ENCODE results near the gene TMEM191C.
"Not testable (repeated sequence)": the region's sequence is repeated elsewhere in the genome, so short reads cannot be mapped to it uniquely, and the experiment has no call there.

DNA sequence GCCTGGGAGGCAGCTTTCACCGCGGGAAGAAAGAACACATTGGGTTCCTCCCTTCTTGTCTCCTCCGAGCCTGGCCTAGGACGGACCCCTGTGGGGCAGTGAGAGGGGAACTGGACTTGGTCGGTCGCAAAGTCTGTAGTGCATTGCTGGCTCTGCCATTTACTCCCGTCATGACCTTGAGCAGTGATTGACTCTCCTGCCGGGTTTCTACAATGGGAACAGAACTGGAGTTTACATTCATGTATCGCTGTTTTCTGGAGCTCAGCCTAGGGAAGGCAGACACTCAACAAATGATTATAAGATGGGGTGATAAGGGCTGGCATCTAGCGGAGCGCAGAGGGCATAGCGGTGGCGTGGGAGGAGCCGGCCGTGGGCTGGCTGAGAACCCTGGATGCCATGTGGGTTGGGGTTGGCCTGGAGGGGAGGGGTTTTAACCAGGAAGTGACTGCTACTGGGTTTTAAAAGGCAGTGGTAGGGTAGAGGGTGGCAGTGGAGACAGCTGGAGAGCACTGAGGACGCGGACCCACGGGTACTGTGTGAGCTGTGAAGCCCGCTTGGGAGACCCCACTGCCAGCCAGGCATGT is 46.9 kb upstream of the TMEM191C start:
- TF ChIP-seq, protein P1, sequence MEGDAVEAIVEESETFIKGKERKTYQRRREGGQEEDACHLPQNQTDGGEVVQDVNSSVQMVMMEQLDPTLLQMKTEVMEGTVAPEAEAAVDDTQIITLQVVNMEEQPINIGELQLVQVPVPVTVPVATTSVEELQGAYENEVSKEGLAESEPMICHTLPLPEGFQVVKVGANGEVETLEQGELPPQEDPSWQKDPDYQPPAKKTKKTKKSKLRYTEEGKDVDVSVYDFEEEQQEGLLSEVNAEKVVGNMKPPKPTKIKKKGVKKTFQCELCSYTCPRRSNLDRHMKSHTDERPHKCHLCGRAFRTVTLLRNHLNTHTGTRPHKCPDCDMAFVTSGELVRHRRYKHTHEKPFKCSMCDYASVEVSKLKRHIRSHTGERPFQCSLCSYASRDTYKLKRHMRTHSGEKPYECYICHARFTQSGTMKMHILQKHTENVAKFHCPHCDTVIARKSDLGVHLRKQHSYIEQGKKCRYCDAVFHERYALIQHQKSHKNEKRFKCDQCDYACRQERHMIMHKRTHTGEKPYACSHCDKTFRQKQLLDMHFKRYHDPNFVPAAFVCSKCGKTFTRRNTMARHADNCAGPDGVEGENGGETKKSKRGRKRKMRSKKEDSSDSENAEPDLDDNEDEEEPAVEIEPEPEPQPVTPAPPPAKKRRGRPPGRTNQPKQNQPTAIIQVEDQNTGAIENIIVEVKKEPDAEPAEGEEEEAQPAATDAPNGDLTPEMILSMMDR (IDR thresholded peaks at IDR 0.05): not testable (repeated sequence)
- not testable (repeated sequence) for TF ChIP-seq EZH2 (IDR thresholded peaks at IDR 0.05; ENCODE audit: borderline replicate concordance, insufficient read depth, low read depth, low read length, poor library complexity, severe bottlenecking)

Data from B cell (primary cell).